BJ (cell line): ENCODE results near the gene PRXL2C. TPM values are rescaled to one million over a fixed set of nuclear protein-coding genes. Genes with fewer than 3 reads are reported as not detected.

Experiments
- CTCF ChIA-PET: fragments of 350-600 bp; formaldehyde crosslinking; extraction: SDS; loops from one replicate; lab custom pipeline; 2021; ENCODE audit warnings: antibody characterized with exemption, inconsistent platforms; lab: Yijun Ruan, JAX
- POLR2A ChIA-PET: fragments of 300-600 bp; sonication (Branson Sonifier 250); formaldehyde crosslinking; extraction: SDS; loops from one replicate; lab custom pipeline; 2021; ENCODE audit warnings: antibody characterized with exemption; lab: Charles Lee
- DNase-seq: peaks from one replicate; pipeline ENCODE4 v3.0.0-alpha.2; 2011; ENCODE audit warnings: low read depth
- H3K27me3 ChIP-seq: 2 replicates; pipeline ENCODE4 v1.6.0; 2011; ENCODE audit warnings: low read length; ENCODE audit not compliant: control insufficient read depth, insufficient read depth
- H3K36me3 ChIP-seq: 2 replicates; pipeline ENCODE4 v1.5.1; 2011; ENCODE audit warnings: low read length; ENCODE audit not compliant: control insufficient read depth, insufficient read depth
- H3K4me3 ChIP-seq: 2 replicates; pipeline ENCODE4 v1.5.1; 2011; ENCODE audit warnings: low read depth, mild to moderate bottlenecking, control low read depth, low read length
- CTCF ChIP-seq: IDR thresholded peaks from 2 replicates; pipeline ENCODE4 v1.5.1; 2011; ENCODE audit warnings: low read depth, mild to moderate bottlenecking, control low read depth, inconsistent platforms, low read length, moderate library complexity; ENCODE audit not compliant: insufficient read depth
- polyA plus RNA-seq: library from polyadenylated mRNA; depleted of rRNA; stranded (reverse); fragments of >200 nt; gene quantifications from 2 replicates; pipeline ENCODE4 v1.2.3, GENCODE V29; 2011

The PRXL2C gene
- polyA plus RNA-seq, 1 experiment, result 10.6 TPM

GRCh38 chr9:96619124-96619465, 36.0 kb downstream of the PRXL2C start:
- peak overlapping the region; percentile 77 for H3K4me3 ChIP-seq
- no peaks in the 10 kb centered on the region for H3K27me3 ChIP-seq
- no peaks in the 10 kb centered on the region for H3K36me3 ChIP-seq
- ChIA-PET POLR2A (no interaction called here), CTCF (interaction anchor here (0.6 to 1.3 kb wide), 3 partner anchors 13 to 52 kb away, joined by 3 to 4 read pairs (median 3); no protein-coding TSS in a partner anchor)
- TF ChIP-seq CTCF, result no peak
- DNase-seq, result no peak

GRCh38 chr9:96618209-96619123, 36.7 kb downstream of the PRXL2C start:
- CTCF ChIA-PET, result interaction anchor here (0.6 to 1.0 kb wide), 3 partner anchors 30 to 168 kb away, joined by 3 to 4 read pairs (median 4); partner anchors contain the start of gene HABP4
- 0 out of 2 replicates have a peak, but pooled peaks have one; percentile 2 for TF ChIP-seq CTCF
- Histone ChIP-seq H3K36me3 (no peaks in the 10 kb centered on the region), H3K27me3 (no peaks in the 10 kb centered on the region), H3K4me3 (peak overlapping the region; percentile 77)
- DNase-seq, result no peak
- POLR2A ChIA-PET, result no interaction called here

GRCh38 chr9:96617439-96618185, 37.5 kb downstream of the PRXL2C start:
- POLR2A ChIA-PET, result no interaction called here
- H3K27me3 ChIP-seq, result no peaks in the 10 kb centered on the region
- TF ChIP-seq CTCF, result no peak
- H3K36me3 ChIP-seq, result no peaks in the 10 kb centered on the region
- no peak overlapping the region for H3K4me3 ChIP-seq
- CTCF ChIA-PET, result interaction anchor here (0.7 to 0.8 kb wide), 2 partner anchors 14 to 168 kb away, joined by 3 to 4 read pairs; partner anchors contain the start of gene HABP4
- DNase-seq, result no peak

- H3K27me3 ChIP-seq, result no peaks in the 10 kb centered on the region
- POLR2A ChIA-PET, result no interaction called here
- H3K4me3 ChIP-seq, result no peak overlapping the region
- TF ChIP-seq CTCF, result no peak
- CTCF ChIA-PET, result interaction anchor here (0.7 kb wide), 1 partner anchor 13 kb away, joined by 3 read pairs; no protein-coding TSS in a partner anchor
- no peak for DNase-seq
- H3K36me3 ChIP-seq, result no peaks in the 10 kb centered on the region
Measured at GRCh38 chr9:96616817-96617438, 38.2 kb downstream of the PRXL2C start.
